Measurements from ENCODE around the gene DNM1. TPM values are rescaled to one million over a fixed set of nuclear protein-coding genes. Genes with fewer than 3 reads are reported as not detected.

DNM1 gene
- polyA plus RNA-seq, 1 of the 3 experiments (the other 2 are of a cell fraction) = 35.7 TPM

GRCh38 chr9:128242124-128242523 is 38.9 kb downstream of the DNM1 start:
- 97% methylated on average over 4 of the region's 4 CpGs for WGBS (ENCODE audit: low lambda C conversion rate)
- peaks cover 8 to 10% of the 10 kb centered on the region in 2 experiments for H3K36me3 ChIP-seq (replicated peaks in 1 of 2; ENCODE audit: control insufficient read depth in 1 of 2, insufficient read depth in 2 of 2, low read length in 1 of 2)
- ChIA-PET CTCF (interaction anchor here (1.2 to 3.4 kb wide), 5 partner anchors 9 to 51 kb away, joined by 3 to 13 read pairs (median 5); partner anchors contain the start of gene DNM1), POLR2A (no interaction called here)
- no peaks in the 10 kb centered on the region for H3K9me3 ChIP-seq
- H3K79me2 ChIP-seq (ENCODE audit: insufficient read depth) = no peaks in the 10 kb centered on the region
- H3K4me1 ChIP-seq (ENCODE audit: control insufficient read depth in 1 of 2, insufficient read depth in 2 of 2, low read depth in 1 of 2, low read length in 1 of 2) = peaks cover 21 to 39% of the 10 kb centered on the region in 2 experiments
- H3K4me2 ChIP-seq = no peak overlapping the region
- no peaks in the 10 kb centered on the region for H4K20me1 ChIP-seq (ENCODE audit: insufficient read depth)
- no peak overlapping the region for H3K9ac ChIP-seq
- DNase-seq = no peak
- no peaks in the 10 kb centered on the region for H3F3A ChIP-seq (replicated peaks; ENCODE audit: insufficient read depth)
- H3K27ac ChIP-seq (ENCODE audit: low read depth in 2 of 2, low read length in 1 of 2) = peak overlapping the region in 1 of 2 experiments; percentile 17; a peak in 1 of 4 replicates
- no peak for TF ChIP-seq CTCF (IDR thresholded peaks at IDR 0.05)
- TF ChIP-seq ELF1 (IDR thresholded peaks at IDR 0.05) = no peak
- no peak for TF ChIP-seq TCF12 (IDR thresholded peaks at IDR 0.05)
- TF ChIP-seq TAF1 (IDR thresholded peaks at IDR 0.05; ENCODE audit: borderline replicate concordance, low read depth, low read length) = no peak
- no peak for TF ChIP-seq FOXJ3 (CRISPR knock-in tag; IDR thresholded peaks at IDR 0.05)
- TF ChIP-seq, protein P1, sequence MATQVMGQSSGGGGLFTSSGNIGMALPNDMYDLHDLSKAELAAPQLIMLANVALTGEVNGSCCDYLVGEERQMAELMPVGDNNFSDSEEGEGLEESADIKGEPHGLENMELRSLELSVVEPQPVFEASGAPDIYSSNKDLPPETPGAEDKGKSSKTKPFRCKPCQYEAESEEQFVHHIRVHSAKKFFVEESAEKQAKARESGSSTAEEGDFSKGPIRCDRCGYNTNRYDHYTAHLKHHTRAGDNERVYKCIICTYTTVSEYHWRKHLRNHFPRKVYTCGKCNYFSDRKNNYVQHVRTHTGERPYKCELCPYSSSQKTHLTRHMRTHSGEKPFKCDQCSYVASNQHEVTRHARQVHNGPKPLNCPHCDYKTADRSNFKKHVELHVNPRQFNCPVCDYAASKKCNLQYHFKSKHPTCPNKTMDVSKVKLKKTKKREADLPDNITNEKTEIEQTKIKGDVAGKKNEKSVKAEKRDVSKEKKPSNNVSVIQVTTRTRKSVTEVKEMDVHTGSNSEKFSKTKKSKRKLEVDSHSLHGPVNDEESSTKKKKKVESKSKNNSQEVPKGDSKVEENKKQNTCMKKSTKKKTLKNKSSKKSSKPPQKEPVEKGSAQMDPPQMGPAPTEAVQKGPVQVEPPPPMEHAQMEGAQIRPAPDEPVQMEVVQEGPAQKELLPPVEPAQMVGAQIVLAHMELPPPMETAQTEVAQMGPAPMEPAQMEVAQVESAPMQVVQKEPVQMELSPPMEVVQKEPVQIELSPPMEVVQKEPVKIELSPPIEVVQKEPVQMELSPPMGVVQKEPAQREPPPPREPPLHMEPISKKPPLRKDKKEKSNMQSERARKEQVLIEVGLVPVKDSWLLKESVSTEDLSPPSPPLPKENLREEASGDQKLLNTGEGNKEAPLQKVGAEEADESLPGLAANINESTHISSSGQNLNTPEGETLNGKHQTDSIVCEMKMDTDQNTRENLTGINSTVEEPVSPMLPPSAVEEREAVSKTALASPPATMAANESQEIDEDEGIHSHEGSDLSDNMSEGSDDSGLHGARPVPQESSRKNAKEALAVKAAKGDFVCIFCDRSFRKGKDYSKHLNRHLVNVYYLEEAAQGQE (IDR thresholded peaks at IDR 0.05; ENCODE audit: low read depth, low read length) = no peak
- no peak for TF ChIP-seq JUND (IDR thresholded peaks at IDR 0.05)
- no peak for TF ChIP-seq FOSL2 (IDR thresholded peaks at IDR 0.05; ENCODE audit: borderline replicate concordance, low read depth)
- TF ChIP-seq, protein P2, sequence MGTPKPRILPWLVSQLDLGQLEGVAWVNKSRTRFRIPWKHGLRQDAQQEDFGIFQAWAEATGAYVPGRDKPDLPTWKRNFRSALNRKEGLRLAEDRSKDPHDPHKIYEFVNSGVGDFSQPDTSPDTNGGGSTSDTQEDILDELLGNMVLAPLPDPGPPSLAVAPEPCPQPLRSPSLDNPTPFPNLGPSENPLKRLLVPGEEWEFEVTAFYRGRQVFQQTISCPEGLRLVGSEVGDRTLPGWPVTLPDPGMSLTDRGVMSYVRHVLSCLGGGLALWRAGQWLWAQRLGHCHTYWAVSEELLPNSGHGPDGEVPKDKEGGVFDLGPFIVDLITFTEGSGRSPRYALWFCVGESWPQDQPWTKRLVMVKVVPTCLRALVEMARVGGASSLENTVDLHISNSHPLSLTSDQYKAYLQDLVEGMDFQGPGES (IDR thresholded peaks at IDR 0.05; ENCODE audit: low read depth, low read length) = no peak
- TF ChIP-seq NRF1 (IDR thresholded peaks at IDR 0.05; ENCODE audit: low read depth, low read length) = no peak
- TF ChIP-seq RCOR1 (IDR thresholded peaks at IDR 0.05; ENCODE audit: low read length) = no peak
- TF ChIP-seq, protein P3, sequence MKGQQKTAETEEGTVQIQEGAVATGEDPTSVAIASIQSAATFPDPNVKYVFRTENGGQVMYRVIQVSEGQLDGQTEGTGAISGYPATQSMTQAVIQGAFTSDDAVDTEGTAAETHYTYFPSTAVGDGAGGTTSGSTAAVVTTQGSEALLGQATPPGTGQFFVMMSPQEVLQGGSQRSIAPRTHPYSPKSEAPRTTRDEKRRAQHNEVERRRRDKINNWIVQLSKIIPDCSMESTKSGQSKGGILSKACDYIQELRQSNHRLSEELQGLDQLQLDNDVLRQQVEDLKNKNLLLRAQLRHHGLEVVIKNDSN (IDR thresholded peaks at IDR 0.05; ENCODE audit: borderline replicate concordance, low read depth) = no peak
- TF ChIP-seq MEF2A (IDR thresholded peaks at IDR 0.05; ENCODE audit: borderline replicate concordance, low read depth) = no peak
- TF ChIP-seq, protein P4, sequence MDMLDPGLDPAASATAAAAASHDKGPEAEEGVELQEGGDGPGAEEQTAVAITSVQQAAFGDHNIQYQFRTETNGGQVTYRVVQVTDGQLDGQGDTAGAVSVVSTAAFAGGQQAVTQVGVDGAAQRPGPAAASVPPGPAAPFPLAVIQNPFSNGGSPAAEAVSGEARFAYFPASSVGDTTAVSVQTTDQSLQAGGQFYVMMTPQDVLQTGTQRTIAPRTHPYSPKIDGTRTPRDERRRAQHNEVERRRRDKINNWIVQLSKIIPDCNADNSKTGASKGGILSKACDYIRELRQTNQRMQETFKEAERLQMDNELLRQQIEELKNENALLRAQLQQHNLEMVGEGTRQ (IDR thresholded peaks at IDR 0.05; ENCODE audit: borderline replicate concordance, low read depth, low read length) = no peak
- H3K27me3 ChIP-seq (ENCODE audit: insufficient read depth) = no peaks in the 10 kb centered on the region
- H3K9me2 ChIP-seq = no peaks in the 10 kb centered on the region
- H3K4me3 ChIP-seq (ENCODE audit: low read depth in 2 of 2, low read length in 1 of 2) = no peak overlapping the region
- no peak overlapping the region for H2AFZ ChIP-seq (ENCODE audit: low read depth)

Measured in SK-N-SH (cell line).